H1 (cell line): ENCODE data around the gene POLRMT. TPM values are rescaled to one million over a fixed set of nuclear protein-coding genes. Genes with fewer than 3 reads are reported as not detected.

Source experiments
- NANOG ChIP-seq: IDR thresholded peaks from 2 replicates; pipeline ENCODE4 v1.6.1; 2011; ENCODE audit warnings: low read length, low read depth, mild to moderate bottlenecking, inconsistent platforms; ENCODE audit not compliant: insufficient read depth, poor library complexity, severe bottlenecking
- RFX5 ChIP-seq: IDR thresholded peaks from 2 replicates; pipeline ENCODE4 v1.6.1; 2011; ENCODE audit warnings: low read depth, low read length, improper control_type of control experiment, borderline replicate concordance
- polyA plus RNA-seq, 7 experiments: library from polyadenylated mRNA; depleted of rRNA in 3 of 7; stranded (reverse) in 5 of 7; unstranded in 2 of 7; fragments of >200 nt in 5 of 7; fragments of 200-250 nt in 2 of 7; gene quantifications; 1 replicate in 5 of 7; 2 replicates in 1 of 7; 4 replicates in 1 of 7; pipeline versions ENCODE4 v1.2.1 to v1.2.3, GENCODE V29; 2011 to 2013; ENCODE audit warnings: missing spikeins in 2 of 7, mixed read lengths in 2 of 7
- total RNA-seq: library from RNA; stranded (reverse); fragmentation: NEBNext Ultra II Directional; extraction: Animal tissue kit (Norgen Biotek cat#: 25700); gene quantifications from 2 replicates; pipeline ENCODE4 v1.2.1, GENCODE V29; 2021

The POLRMT gene
- total and polyA plus RNA-seq, 2 of the 8 experiments (the other 6 are each of a cell fraction or from before 2014, with no cell fraction given), result 93.0 to 111 TPM

GRCh38 chr19:584240-585001 is 48.9 kb downstream of the POLRMT start (continued):
- TF ChIP-seq NANOG, result no peak
- TF ChIP-seq RFX5, result no peak
